Measurements from ENCODE around the gene KRTAP10-9.
"Not testable (repeated sequence)": the region's sequence is repeated elsewhere in the genome, so short reads cannot be mapped to it uniquely, and the experiment has no call there.

Gene KRTAP10-9

DNA sequence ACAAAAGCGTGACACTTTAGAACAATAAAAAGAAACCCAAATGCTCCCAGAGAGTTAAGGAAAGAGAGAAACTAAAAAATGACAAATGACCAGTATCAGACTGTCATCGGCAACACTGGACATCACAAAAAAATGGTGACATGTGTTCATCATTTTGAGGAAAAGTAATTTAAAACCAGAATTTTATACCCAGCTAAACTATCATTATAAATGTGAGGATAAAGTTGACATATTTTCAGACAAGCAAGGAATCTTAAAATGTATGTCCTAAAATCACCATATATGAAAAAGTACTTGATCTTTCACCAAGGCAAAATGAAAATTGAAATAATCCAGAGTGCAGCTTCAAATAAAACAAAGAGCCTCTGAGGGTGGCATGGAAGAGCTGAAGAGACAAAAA lies 18.0 kb downstream of the KRTAP10-9 start:
- DNase-seq = no peak

DNA sequence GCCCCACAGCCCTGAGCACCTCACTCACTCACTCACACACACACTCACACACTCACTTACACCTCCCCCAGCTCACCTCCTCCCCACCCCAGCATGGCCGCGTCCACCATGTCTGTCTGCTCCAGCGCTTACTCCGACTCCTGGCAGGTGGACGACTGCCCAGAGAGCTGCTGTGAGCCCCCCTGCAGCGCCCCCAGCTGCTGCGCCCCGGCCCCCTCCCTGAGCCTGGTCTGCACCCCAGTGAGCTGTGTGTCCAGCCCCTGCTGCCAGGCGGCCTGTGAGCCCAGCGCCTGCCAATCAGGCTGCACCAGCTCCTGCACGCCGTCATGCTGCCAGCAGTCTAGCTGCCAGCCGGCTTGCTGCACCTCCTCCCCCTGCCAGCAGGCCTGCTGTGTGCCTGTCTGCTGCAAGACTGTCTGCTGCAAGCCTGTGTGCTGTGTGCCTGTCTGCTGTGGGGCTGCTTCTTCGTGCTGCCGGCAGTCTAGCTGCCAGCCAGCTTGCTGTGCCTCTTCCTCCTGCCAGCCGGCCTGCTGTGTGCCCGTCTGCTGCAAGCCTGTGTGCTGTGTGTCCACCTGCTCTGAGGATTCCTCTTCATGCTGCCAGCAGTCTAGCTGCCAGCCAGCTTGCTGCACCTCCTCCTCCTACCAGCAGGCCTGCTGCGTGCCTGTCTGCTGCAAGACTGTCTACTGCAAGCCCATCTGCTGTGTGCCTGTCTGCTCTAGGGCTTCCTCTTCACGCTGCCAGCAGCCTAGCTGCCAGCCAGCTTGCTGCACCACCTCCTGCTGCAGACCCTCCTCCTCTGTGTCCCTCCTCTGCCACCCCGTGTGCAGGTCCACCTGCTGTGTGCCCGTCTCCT lies 19.7 kb downstream of the KRTAP10-9 start, which contains the start of gene KRTAP10-11:
KRTAP10-11 (plus strand) TSS at position 49 of the 856 bp plus-strand sequence; CDS start at position 94, 45 bp downstream.
- DNase-seq = not testable (repeated sequence)

DNA sequence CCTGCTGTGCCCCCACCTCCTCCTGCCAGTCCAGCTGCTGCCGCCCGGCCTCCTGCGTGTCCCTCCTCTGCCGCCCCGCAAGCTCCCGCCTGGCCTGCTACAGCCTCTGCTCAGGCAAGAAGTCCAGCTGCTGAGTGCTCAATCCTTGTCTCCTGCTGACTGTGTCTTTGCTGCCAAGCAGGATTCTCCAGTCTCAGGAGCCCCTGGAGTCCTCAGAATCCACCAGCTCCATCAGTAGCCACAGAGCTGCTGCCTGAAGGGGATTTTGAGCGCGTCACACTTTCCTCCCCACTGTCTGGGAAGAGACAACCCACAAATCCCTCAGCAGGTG lies 20.3 kb downstream of the KRTAP10-9 start:
- DNase-seq = peak; percentile 48

DNA sequence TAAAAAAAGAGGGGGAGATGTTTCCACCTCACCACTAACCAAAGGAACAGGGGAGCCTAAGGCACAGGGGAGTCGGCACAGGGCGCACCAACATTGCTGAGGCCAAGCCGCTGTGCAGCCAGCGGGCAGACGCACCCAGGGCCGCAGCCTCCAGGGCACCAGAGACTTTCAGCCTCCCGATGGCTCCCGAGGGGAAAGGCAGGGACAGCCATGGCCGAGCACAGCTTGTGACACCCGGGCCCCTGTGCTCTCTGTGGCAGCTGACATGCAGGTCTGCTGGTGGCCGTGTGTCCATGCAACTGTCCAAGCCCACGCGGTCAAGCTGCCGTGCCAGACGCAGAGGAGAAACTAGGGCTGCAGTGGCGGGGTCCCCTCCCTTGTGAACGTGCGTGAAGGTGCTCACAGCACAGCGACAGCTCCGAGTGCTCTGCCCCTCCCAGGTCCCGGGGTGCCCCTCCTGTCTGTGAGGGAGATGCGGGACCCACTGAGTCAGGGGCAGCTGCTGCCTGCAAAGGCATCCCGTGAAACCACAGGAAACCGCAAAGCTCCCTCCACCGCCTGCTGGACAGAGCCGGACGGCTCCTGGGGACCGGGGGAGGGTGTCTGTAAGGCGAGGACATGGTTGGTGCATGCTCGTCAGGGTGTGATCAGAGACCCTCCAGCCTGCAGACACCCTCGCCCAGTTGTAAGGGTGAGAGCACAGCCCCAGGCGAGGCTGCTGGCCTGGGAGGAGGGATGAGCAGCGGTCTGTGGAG lies 21.8 kb downstream of the KRTAP10-9 start:
- DNase-seq = no peak

DNA sequence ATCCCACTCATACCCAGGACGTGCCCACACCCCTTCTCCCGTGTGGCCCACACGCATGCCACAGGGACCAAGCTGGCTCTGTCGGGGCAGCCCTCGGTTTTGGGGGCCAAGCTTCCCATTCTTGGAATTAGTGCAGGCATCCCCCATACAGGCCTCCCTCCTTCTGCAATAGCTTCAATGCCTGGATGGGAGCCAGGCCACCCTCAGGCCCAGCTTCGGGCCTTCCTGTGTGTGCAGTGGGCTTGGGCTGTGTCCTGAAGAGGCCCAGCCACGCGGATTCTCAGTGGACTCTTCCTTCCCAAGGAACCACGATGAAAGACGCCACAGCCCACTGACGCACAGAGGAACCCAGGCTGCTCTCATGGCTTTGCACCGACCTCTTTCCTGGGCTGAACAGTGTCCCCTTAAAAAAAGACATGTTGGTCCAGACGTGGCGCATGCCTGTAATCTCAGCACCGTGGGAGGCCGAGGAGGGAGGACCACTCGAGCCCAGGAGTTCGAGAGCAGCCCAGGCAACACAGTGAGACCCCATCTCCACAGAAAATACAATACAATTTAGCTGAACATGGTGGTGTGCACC lies 22.7 kb downstream of the KRTAP10-9 start:
- no peak for DNase-seq

DNA sequence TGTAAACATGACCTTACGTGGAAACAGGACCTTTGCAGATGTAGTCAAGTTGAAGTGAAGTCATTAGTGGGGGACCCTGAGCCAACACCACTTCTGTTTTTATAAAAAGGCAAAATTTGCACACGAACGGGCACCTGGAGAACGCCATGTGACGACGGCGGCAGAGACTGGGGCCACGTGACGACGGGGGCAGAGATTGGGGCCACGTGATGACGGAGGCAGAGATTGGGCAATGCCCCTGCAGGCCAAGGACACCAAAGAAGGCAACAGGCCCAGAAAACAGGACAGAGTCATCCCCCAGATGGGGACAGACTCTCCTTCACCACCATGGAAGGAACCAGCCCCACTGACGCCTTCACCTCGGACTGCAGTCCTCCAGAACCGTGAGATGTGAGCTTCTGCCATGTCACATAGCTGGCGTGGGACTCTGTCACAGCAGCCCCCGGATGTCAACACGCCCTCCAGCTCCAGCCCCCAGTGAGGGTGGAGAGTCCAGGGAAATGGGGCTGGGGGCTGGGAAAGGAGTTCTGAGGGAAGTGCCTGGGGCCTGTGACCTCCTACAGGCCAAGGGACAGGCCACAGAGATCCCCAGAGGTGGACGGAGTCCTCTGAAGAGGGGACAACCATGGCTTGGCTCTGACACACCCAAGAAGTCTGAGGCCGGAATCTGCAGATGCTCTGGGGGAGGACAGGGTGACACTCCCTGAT lies 23.5 kb downstream of the KRTAP10-9 start:
- DNase-seq = no peak

DNA sequence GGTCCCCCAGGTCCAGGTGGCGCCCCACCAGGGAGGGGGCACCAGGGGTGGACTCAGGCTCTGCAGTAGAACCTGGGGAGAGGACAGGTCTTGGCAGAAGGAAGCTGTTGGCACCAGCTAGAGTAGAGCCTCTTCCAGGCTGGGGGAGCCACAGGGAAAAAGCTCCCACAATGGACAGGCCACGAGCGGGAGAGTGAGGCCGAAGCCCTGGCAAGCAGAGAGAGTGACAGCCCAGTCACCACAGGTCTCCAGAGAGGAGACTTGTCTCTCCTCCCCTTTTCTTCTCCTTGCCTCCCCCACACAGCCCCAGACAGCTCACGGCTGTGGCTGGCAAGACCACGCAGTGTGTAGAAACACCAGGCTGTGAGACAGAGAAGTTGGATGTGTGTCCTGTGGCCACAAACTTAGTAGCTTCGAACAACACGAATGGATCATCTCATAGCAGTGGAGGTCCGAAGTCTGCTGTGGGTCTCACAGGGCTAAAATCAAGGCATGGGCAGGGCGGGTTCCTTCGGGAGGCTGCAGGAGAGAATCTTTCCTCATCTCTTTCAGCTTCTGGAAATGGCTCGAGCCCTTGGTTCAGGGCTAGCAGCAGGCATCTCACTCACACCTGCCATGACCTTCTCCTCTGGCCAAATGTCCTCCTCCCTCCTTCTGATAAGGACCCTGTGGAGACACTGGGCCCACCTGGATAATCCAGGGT lies 24.2 kb downstream of the KRTAP10-9 start:
- DNase-seq = no peak

DNA sequence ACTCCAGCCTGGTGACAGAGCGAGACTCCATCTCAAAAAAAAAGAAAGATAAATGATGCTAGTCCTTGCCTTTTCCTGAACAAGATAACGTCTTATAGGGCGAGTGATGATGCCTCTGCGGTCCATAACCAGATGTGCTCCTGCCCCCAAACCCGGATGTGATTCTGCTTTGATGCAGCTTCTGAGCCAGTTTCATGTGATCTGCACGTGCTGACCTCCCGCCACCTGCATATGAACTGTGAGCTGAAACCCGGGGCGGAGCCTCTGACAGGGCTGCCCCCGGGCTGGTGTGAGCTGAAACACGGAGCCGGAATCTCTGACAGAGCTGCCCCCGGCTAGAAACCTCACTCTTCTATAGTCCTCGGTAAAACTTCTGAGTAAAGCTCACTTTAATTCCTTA lies 26.2 kb downstream of the KRTAP10-9 start:
- no peak for DNase-seq

DNA sequence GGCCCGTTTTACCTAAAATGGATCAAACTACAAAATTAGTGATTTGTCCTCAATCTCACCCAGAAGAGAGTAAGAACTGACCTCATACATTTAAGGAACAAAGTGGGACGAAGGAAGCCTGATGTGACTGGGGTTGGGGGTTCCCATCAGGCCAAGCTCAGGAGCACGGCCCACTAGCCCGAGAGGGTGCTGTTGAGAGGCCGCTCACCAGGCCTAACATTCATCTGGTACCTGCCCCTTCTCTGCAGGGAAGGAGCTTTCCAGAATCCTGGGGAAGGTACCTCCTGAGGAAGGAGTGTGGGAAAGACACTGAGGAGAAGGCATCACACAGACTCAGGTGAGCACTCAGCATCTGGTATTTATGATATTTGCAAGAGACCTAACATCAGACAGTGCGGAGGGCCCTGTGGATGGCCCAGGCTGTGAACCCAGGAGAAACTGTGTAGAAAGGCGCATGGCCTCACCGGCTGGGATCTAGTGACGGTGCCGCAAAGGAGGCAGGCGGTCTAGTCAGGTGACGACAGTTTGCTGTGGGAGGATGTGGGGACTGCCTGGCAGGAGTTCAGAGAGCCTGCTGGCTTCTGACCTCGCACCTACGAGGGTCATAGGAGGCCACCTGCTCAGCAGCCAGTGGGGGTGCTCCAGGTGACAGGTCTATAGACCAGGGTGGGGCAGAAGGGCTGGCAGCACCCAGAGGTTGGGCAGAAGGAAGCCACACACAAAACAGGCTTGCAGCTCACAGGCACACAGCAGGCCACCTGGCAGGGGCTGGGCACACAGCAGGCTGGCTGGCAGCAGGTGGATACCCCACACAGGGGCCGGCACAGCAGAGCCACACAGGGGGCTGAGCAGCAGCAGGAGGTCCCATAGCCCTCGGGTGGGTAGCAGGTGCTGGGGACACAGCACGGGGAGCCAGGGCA lies 27.0 kb downstream of the KRTAP10-9 start:
- no peak for DNase-seq

DNA sequence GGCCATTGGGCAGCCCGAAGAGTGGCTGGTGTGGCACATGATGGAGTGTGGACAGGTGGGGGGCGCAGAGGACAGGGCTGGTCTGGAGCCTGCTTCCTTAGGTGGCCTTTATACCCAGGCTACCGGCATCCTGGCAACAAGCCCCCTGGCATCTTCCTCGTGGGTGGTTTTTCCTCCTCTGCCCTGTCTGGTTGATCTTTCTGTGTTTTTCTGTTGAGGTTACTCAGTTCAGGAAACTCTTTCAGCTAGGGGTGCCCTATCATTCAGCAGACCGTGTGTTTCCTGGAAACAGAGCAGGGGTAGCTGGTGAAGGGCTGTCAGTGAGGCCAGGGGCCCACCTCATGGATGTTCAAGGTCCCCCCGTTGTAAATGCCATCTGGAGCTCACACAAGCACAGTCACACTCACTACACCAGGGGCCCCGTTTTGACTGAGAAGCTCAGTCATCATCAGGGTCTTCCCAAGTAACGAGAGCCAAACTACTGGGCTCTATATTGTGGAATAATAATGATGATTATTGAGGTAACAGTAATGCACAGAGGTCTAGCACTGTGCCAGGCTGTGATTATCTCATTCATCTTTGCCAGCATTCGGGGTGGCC lies 27.8 kb downstream of the KRTAP10-9 start, which contains the start of gene KRTAP12-4:
KRTAP12-4 (minus strand) TSS at position 84 of the 600 bp plus-strand sequence; CDS start at position 39, 45 bp downstream.
- no peak for DNase-seq

DNA sequence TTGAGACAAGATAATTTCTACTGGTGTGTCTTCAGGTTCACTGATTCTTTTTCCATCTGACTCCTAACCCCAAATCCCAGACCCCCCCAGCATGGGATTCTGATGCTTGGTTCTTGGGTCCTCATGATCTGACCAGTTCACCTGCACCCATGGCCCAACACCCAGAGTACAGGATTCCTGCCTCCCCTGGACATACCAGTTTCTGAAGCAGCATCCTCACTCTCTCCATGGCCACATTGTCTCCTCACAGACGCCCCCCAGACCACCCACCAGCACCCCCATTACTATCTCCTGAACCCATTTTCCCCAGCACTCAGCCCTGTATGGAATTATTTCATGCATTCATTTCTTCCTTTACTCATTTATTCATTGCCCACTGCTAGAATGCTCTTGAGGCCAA lies 30.0 kb downstream of the KRTAP10-9 start:
- DNase-seq = no peak

DNA sequence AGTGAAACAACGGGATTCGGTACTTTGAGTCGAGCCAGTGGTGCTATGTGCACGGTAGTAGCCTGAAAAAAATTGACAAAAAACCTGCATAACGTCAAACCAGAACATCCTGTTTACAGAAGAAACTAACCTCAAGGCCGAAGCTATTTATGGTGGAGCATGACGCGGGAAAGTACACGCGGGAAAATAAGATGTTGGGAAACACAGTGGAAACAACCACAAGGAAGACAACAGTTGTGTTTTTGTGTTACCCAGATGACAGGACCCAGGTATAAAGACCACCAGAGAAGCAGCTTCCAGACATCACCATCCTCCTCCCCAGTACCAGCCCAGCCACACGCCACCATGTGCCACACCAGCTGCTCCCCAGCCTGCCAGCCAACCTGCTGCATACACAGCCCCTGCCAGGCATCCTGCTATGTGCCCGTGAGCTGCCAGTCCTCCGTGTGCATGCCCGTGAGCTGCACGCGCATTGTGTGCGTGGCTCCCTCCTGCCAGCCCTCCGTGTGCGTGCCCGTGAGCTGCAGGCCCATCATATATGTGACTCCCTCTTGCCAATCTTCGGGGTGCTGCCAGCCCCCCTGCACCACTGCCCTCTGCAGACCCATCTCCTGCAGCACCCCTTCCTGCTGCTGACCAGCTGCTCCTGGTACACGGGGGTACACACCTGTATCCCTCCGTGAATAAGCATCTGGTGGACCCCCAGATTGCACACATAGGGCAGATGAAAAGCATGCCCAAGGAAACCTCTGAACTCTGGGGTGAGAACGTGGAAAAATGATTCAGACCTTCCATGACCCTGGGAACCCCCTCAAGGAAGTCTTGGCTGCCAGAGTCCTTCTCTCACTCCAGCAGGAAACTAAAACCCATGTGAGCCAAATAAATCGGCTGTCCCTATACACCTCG lies 31.0 kb downstream of the KRTAP10-9 start, which contains the start of gene KRTAP12-3:
KRTAP12-3 (plus strand) TSS at position 298 of the 906 bp plus-strand sequence; CDS start at position 346, 48 bp downstream.
- DNase-seq = no peak

DNA sequence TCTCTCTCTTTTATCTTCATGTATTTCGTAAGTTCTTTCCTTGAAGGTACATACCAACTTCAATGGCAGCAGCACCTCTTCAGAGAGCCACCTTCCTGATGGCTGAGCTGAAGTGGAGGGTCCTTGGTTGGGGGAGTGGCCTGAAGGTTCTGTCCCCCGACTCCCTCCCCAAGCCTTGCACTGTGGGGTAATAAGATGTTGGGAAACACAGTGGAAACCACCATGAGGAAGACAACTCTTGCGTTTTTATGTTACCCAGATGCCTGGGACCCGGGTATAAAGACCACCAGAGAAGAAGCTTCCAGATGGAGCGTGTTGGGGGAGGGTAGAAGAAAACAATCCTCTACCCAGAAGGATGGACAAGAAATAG lies 31.6 kb downstream of the KRTAP10-9 start:
- no peak for DNase-seq

DNA sequence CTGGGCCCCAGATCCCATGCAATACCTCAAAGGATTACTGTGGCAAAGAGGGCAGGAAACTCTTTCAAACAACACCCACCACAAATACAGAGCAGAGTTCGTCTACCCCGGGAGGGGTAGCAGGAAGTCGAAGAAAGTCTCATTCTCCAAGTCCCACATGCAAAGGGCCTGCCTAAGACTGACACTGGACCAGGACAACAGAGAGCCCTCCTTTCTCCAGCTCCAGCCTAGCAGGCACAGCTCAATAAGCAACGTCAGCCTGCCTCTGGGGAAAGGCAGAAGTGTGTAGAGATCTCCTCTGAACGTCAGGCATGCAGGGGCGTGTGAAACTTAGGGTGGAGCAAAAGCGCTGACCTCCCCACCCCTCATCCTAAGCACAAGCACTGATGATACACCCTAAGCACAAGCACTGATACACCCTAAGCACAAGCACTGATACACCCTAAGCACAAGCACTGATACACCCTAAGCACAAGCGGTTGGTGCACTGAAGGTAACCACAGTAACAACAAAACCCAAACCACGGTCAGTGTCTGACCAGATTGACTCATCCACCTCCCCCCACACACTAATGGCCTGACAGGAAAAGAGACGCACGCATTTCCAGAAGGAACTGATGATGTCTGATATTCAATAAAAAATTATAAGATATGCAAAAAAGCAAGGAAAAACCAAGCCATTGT lies 32.2 kb downstream of the KRTAP10-9 start:
- no peak for DNase-seq

DNA sequence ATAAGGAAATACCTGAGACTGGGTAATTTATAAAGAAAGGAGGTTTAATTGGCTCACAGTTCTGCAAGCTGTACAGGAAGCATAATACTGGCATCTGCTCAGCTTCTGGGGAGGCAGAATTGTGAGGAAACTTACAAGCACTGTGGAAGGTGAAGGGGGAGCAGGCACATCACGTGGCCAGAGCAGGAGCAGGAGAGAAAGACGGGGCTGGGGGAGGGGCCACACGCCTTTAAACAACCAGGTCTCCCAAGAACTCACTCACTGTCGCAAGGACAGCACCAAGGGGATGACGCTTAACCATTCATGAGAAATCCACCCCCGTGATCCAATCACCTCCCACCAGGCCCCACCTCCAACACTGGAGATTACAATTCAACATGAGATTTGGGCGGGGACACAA lies 34.7 kb downstream of the KRTAP10-9 start:
- DNase-seq = not testable (repeated sequence)

DNA sequence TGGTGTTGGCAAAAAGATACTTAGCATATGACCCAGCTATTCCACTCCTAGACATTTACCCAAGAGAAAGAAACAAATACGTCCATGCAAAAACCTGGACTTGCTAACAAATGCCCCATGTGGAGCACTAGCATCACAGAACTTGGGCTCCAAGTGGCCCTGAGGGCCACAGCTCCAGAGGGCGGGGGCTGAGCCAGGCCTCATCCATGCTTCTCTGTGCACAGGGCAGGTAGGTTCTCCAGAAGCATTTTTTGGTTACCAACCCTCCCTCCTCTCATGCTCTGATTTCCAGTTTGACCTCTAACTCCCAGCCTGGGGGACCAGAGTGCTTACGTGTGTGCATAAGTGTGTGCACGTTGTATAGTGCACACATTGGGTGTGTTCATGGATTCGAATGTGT lies 37.8 kb downstream of the KRTAP10-9 start:
- DNase-seq = no peak

DNA sequence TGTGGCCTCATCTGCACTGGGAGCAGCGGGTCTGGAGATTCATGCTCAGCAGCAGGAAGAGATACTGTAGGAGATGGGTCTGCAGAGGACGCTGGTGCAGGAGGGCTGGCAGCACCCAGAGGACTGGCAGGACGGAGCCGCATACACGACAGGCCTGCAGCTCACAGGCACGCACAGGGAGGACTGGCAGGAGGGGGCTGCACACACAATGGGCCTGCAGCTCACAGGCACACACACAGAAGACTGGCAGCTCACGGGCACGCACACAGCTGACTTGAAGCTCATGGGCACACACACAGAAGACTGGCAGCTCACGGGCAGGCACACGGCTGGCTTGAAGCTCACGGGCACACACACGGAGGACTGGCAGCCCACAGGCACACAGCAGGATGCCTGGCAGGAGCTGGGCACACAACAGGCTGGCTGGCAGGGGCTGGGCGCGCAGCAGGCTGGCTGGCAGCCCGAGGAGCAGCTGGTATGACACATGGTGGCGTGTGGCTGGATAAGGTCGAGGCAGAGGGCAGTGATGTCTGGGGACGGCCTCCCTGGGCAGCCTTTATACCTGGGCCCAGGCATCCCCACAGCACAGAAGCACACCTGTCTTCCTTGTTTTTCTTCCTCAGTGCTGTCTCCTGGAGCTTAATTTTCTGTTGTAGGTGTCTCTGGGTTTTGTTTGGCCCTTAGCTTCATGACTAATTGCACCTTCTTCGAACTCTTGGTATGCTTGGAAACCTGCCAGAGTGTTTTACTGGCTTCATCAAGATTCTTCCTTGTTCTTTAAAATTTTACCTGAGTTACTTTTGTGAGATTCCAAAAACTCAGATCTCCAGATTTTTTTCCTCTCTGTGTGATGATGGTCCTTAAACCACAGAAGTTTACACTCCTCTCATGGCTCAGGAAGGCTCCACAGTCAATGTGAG lies 39.8 kb downstream of the KRTAP10-9 start, which contains the start of gene KRTAP12-2:
KRTAP12-2 (minus strand) TSS at position 527 of the 920 bp plus-strand sequence; CDS start at position 486, 41 bp downstream.
- no peak for DNase-seq

DNA sequence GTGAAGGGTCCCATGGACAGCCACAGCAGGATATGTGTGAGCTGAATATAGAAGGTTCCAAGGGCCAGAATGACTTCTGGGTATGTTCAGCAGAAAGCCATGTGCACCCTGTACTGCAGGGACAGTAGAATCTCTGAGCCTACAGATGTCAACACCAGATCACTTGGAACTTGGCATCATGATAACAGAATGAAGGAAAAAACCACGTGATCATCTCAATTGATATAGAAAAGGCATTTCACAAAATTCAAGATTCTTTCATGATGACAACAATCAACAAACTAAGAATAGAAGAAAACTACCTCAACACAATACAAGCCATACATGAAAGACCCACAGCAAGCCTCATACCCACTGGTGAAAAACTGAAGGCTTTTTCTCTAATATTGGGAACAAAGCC lies 40.7 kb downstream of the KRTAP10-9 start:
- no peak for DNase-seq
